GM19467 (cell line): ENCODE results near the gene TAF11L13.

ENCODE experiments used
- ATAC-seq: cut with Tn5 transposase; IDR thresholded peaks from one replicate; pipeline ENCODE4 v1.9.1; 2021; ENCODE audit warnings: mild to moderate bottlenecking, moderate library complexity; ENCODE audit not compliant: unreplicated experiment

Gene TAF11L13

GRCh38 chr5:17678751-17679324 is 47.0 kb downstream of the TAF11L13 start:
- ATAC-seq = no peak

- ATAC-seq = no peak
Measured at GRCh38 chr5:17679597-17680203, 47.8 kb downstream of the TAF11L13 start.

- ATAC-seq = no peak
Measured at GRCh38 chr5:17680737-17681136, 48.8 kb downstream of the TAF11L13 start.
